Measurements from ENCODE around the gene PRCC. TPM values are rescaled to one million over a fixed set of nuclear protein-coding genes. Genes with fewer than 3 reads are reported as not detected.
"Not testable (repeated sequence)": the region's sequence is repeated elsewhere in the genome, so short reads cannot be mapped to it uniquely, and the experiment has no call there.

Gene PRCC
- polyA plus RNA-seq, 1 donor: 116 TPM

GRCh38 chr1:156757572-156758253 lies 9.6 kb upstream of the PRCC start:
- not testable (repeated sequence) for DNase-seq

- DNase-seq: no peak
Measured at GRCh38 chr1:156760092-156760795, 7.1 kb upstream of the PRCC start.

- no peak for DNase-seq
Measured at GRCh38 chr1:156760796-156761104, 6.6 kb upstream of the PRCC start.

GRCh38 chr1:156765136-156765535 lies 2.2 kb upstream of the PRCC start:
- DNase-seq: not testable (repeated sequence)

- DNase-seq: no peak
Measured at GRCh38 chr1:156765666-156766065, 1.7 kb upstream of the PRCC start.

- DNase-seq: no peak
Measured at GRCh38 chr1:156766298-156767100, 836 bp upstream of the PRCC start.

- DNase-seq: no peak
Measured at GRCh38 chr1:156767879-156768604, 707 bp downstream of the PRCC start.

GRCh38 chr1:156768610-156769295 lies 1.4 kb downstream of the PRCC start:
- no peak for DNase-seq

- no peak for DNase-seq
Measured at GRCh38 chr1:156772222-156772621, 4.9 kb downstream of the PRCC start.

- no peak for DNase-seq
Measured at GRCh38 chr1:156772728-156773497, 5.6 kb downstream of the PRCC start.

GRCh38 chr1:156773607-156774006 lies 6.3 kb downstream of the PRCC start:
- no peak for DNase-seq

- no peak for DNase-seq
Measured at GRCh38 chr1:156775799-156776198, 8.5 kb downstream of the PRCC start.

- DNase-seq: no peak
Measured at GRCh38 chr1:156776942-156777341, 9.6 kb downstream of the PRCC start.

- DNase-seq: no peak
Measured at GRCh38 chr1:156777573-156777972, 10.2 kb downstream of the PRCC start.

GRCh38 chr1:156781585-156782186 lies 14.4 kb downstream of the PRCC start:
- DNase-seq: no peak

- DNase-seq: no peak
Measured at GRCh38 chr1:156785458-156785857, 18.1 kb downstream of the PRCC start.

GRCh38 chr1:156786640-156787039 lies 19.3 kb downstream of the PRCC start:
- no peak for DNase-seq

- no peak for DNase-seq
Measured at GRCh38 chr1:156788136-156788535, 20.8 kb downstream of the PRCC start.

- no peak for DNase-seq
Measured at GRCh38 chr1:156789621-156790318, 22.4 kb downstream of the PRCC start.

Data from left kidney (tissue), 2 donors.